ENCODE data around the gene ARHGEF25.
A peak's percentile ranks its signal among the peaks of the same experiment; 100 is the strongest.
"Not testable (repeated sequence)": the region's sequence is repeated elsewhere in the genome, so short reads cannot be mapped to it uniquely, and the experiment has no call there.

The ARHGEF25 gene

DNA sequence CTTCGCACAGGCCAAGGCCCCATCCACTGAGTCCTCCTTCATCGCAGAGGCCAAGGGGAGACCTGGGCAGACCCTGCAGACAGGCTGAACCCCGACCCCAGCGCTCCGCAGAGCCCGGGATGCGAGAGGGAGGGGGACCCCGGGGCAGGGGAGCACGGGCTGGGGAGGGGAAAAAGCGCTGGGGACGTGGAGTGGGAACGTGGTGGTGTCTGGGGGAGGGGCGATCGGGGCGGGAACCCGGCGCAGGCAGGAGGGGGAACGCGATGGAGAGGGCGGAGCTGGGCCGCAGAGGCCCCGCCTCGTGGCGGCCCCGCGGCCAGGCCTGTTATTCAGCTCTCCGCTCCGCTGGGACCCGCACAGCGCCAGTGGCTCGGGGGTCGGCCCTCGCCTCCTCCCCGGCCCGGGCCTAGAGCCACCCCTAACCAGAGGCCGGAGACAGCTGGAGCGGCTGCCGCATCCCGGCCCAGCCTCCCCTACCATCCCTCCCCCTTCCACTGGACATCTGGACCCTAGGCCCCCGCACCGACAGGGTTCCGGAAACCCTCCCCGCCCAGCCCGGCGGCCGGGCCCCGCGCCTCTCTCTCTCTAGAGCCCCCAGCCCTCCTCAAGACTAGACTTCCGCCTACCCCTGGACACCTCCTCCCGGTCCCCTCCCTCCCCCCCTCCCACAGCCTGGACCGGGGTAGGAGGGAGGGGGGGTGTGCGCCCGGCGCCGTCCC, at the start of gene ARHGEF25:
Gene ARHGEF25 (plus strand): TSS at position 328 of the 719 bp plus-strand sequence. CDS start 460 bp downstream, outside the sequence.
- DNase-seq = no peak

- DNase-seq = no peak
Measured at GRCh38 chr12:57563358-57563757, 47.9 kb upstream of the ARHGEF25 start.

GRCh38 chr12:57564178-57564740, 47.0 kb upstream of the ARHGEF25 start:
- no peak for DNase-seq

DNA sequence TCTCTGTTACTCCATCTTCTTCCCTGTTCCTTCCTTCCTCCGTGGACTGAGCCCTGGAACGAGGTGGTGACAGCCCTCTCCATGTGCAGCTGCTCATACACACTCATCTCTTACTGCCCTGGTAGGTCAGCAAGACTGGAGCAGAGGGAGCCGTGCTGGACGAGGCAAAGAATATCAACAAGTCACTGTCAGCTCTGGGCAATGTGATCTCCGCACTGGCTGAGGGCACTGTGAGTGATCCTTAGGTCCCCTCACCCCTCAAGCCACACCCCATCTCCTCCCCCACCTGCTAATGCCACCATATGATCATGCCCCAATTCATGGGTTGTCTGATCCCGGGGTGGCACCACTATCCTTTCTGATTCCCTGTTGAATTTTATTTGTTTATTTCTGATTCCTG, 42.4 kb upstream of the ARHGEF25 start:
- DNase-seq = no peak

DNA sequence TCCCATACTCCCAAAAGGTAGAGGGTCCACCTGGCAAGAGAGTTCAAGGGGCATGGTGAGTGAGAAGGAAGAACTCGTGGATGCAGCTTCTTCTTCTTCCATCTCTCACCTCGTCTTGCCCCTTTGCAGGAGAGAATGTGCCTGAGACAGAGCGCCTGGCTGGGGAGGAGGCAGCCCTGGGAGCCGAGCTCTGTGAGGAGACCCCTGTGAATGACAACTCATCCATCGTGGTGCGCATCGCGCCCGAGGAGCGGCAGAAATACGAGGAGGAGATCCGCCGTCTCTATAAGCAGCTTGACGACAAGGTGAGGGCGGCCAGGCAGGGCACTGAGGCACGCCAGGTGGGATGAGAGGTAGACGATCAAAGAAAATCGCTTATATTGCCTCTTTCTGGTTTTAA, 41.4 kb upstream of the ARHGEF25 start:
- no peak for DNase-seq

DNA sequence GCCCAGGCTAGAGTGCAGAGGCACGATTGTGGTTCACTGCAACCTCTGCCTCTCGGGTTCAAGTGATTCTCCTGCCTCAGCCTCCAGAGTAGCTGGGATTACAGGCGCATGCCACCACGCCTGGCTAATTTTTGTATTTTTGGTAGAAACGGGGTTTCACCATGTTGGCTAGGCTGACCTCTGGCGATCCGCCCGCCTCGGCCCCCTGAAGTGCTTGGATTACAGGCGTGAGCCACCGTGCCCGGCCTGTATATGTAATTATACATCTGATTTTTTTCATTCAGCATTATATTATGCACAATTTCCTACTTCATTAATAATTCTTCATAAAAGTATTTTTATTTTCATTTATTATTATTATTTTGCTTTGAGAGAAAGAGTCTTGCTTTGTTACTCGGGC, 40.8 kb upstream of the ARHGEF25 start:
- DNase-seq = not testable (repeated sequence)

DNA sequence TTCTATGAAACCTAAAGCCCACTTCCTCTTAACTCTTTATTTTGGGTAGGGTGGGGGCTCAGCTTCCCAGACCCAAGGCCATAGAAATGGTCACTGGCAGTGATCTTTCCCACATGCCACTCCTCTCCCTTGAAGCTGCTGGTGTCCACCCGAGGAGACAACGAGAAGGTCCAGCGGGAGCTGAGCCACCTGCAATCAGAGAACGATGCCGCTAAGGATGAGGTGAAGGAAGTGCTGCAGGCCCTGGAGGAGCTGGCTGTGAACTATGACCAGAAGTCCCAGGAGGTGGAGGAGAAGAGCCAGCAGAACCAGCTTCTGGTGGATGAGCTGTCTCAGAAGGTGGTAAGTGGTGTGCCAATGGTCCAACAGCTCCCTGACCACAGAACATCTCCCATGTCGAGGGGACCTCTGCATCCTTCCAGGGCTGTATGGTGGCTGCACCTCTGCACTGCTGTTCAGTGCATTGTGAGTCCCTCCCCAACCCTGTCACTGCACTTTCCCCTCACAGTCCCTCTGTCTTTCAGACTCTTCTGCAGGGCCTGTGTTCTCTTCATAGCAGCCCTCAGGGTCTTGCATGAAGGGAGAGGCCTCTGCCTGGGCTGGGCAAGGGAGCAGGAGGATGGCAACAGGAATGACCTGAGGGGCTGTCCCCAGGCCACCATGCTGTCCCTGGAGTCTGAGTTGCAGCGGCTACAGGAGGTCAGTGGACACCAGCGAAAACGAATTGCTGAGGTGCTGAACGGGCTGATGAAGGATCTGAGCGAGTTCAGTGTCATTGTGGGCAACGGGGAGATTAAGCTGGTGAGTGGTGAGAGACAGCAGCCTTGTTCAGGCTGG, 39.1 kb upstream of the ARHGEF25 start:
- no peak for DNase-seq

GRCh38 chr12:57574795-57575194, 36.4 kb upstream of the ARHGEF25 start:
- DNase-seq = no peak

DNA sequence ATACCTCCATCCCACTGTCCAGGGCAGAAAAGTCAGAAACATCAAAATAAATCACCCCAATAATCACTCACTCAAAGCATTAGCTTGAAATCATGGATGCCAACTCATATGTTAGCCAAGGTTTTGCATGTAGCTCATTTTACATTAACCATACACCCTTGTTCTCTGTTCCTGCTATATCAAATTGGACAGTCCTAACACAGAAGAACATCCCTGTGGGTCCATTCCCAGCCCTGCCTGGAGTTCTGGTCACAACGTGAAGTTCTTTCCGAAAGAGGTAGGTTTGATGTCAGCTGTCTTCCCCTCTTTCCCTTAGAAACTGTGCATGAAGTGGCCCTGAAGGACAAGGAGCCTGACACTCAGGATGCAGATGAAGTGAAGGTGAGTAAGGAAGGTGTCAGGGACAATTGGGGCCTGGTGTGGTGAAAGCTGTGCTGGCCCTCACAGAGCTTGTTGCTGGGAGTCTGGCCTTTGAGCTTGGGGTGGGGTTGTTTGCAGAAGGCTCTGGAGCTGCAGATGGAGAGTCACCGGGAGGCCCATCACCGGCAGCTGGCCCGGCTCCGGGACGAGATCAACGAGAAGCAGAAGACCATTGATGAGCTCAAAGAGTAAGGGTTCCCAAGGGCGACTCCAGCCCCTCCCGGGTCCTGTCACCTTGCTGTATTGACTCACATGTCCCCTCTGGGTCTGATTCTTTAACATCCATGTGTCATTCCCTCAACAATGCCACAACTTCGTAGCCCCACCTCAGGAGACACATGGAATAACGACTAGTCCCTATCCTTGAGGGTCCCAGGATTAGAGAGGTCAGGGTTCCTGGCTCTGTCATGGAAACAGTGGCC, 35.2 kb upstream of the ARHGEF25 start:
- no peak for DNase-seq

- no peak for DNase-seq
Measured at GRCh38 chr12:57576613-57577160, 34.5 kb upstream of the ARHGEF25 start.

GRCh38 chr12:57577981-57578758, 33.1 kb upstream of the ARHGEF25 start:
- no peak for DNase-seq

GRCh38 chr12:57579011-57579410, 32.2 kb upstream of the ARHGEF25 start:
- no peak for DNase-seq

GRCh38 chr12:57579677-57580465, 31.4 kb upstream of the ARHGEF25 start:
- no peak for DNase-seq

- DNase-seq = no peak
Measured at GRCh38 chr12:57580466-57580795, 30.8 kb upstream of the ARHGEF25 start.

DNA sequence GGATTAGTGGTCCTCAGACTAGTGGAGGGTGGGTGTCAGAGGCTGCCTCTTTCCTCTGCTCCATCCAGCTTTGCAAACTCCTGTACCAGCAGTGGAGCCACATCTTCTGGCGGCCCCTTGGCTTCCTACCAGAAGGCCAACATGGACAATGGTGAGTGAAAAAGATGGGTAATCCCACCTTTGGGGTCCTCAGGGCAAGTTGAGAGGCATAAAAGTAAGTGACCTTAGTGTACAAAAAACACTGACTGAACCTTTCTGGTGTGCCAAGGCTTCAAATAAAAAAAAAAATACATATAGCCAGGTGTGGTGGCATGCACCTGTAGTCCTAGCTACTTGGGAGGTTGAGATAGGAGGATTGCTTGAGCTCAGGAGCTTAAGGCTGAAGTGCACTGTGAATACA, 29.4 kb upstream of the ARHGEF25 start:
- DNase-seq = no peak

DNA sequence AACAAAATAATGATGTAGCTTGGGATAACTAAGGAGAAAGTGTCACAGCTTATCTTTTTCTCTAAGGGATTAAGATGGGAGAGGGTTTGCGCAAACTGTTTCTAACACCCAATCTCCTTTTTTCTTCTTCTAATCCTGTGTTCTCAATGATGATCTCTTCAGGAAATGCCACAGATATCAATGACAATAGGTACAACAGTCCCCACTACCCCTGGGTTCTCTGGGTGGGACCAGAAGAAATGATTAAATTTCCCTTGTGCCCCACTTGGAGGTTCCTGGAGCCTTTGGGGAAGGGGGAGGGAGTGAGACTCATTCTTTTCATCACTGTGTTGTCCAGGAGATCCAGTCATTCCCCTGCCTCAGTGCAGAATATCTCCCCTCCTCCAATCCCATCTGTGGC, 28.8 kb upstream of the ARHGEF25 start:
- no peak for DNase-seq

- DNase-seq = peak; percentile 32
Measured at GRCh38 chr12:57583008-57583831, 28.0 kb upstream of the ARHGEF25 start.

GRCh38 chr12:57584050-57584449, 27.2 kb upstream of the ARHGEF25 start:
- no peak for DNase-seq

- no peak for DNase-seq
Measured at GRCh38 chr12:57584690-57585089, 26.5 kb upstream of the ARHGEF25 start.

GRCh38 chr12:57585156-57585555, 26.1 kb upstream of the ARHGEF25 start:
- DNase-seq = no peak

Data from NCI-H2081 treated with DMSO at 0.1 percent for 48 hours (cell line).